Measurements from ENCODE around the gene C2orf74. TPM values are rescaled to one million over a fixed set of nuclear protein-coding genes. Genes with fewer than 3 reads are reported as not detected.

C2orf74 gene
- total RNA-seq, 1 experiment from 2014 or later = 8.1 TPM

- peak; percentile 54 for TF ChIP-seq TP53 (CRISPR knock-in tag; IDR thresholded peaks at IDR 0.05)
- TF ChIP-seq CBFB (CRISPR knock-in tag; IDR thresholded peaks at IDR 0.05; ENCODE audit: low read depth) = peak; percentile 25; the same call in 1 of the 2 replicates
- peak; percentile 56 for TF ChIP-seq MYBL2 (CRISPR knock-in tag; IDR thresholded peaks at IDR 0.05)
- TF ChIP-seq SP1 (CRISPR knock-in tag; conservative IDR thresholded peaks at IDR 0.05) = peak; percentile 81
- TF ChIP-seq, protein P1, sequence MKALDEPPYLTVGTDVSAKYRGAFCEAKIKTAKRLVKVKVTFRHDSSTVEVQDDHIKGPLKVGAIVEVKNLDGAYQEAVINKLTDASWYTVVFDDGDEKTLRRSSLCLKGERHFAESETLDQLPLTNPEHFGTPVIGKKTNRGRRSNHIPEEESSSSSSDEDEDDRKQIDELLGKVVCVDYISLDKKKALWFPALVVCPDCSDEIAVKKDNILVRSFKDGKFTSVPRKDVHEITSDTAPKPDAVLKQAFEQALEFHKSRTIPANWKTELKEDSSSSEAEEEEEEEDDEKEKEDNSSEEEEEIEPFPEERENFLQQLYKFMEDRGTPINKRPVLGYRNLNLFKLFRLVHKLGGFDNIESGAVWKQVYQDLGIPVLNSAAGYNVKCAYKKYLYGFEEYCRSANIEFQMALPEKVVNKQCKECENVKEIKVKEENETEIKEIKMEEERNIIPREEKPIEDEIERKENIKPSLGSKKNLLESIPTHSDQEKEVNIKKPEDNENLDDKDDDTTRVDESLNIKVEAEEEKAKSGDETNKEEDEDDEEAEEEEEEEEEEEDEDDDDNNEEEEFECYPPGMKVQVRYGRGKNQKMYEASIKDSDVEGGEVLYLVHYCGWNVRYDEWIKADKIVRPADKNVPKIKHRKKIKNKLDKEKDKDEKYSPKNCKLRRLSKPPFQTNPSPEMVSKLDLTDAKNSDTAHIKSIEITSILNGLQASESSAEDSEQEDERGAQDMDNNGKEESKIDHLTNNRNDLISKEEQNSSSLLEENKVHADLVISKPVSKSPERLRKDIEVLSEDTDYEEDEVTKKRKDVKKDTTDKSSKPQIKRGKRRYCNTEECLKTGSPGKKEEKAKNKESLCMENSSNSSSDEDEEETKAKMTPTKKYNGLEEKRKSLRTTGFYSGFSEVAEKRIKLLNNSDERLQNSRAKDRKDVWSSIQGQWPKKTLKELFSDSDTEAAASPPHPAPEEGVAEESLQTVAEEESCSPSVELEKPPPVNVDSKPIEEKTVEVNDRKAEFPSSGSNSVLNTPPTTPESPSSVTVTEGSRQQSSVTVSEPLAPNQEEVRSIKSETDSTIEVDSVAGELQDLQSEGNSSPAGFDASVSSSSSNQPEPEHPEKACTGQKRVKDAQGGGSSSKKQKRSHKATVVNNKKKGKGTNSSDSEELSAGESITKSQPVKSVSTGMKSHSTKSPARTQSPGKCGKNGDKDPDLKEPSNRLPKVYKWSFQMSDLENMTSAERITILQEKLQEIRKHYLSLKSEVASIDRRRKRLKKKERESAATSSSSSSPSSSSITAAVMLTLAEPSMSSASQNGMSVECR (CRISPR knock-in tag; IDR thresholded peaks at IDR 0.05; ENCODE audit: borderline replicate concordance) = peak; percentile 75
- peak; percentile 84; the same call in 1 of the 2 replicates for TF ChIP-seq ZNF232 (CRISPR knock-in tag; IDR thresholded peaks at IDR 0.05)
- TF ChIP-seq TCF7 (CRISPR knock-in tag; IDR thresholded peaks at IDR 0.05; ENCODE audit: low read depth) = peak; percentile 83; the same call in 1 of the 2 replicates
- TF ChIP-seq ZNF671 (CRISPR knock-in tag; IDR thresholded peaks at IDR 0.05) = no peak
- TF ChIP-seq E2F1 (CRISPR knock-in tag; IDR thresholded peaks at IDR 0.05) = peak; percentile 64; the same call in 1 of the 2 replicates
- TF ChIP-seq ESRRA (CRISPR knock-in tag; IDR thresholded peaks at IDR 0.05; ENCODE audit: borderline replicate concordance) = peak; percentile 23; the same call in 1 of the 2 replicates
- peak; percentile 71 for TF ChIP-seq FOXK1 (CRISPR knock-in tag; IDR thresholded peaks at IDR 0.05)
- peak; percentile 65 for TF ChIP-seq HMGXB4 (CRISPR knock-in tag; IDR thresholded peaks at IDR 0.05)
- TF ChIP-seq, protein P2, sequence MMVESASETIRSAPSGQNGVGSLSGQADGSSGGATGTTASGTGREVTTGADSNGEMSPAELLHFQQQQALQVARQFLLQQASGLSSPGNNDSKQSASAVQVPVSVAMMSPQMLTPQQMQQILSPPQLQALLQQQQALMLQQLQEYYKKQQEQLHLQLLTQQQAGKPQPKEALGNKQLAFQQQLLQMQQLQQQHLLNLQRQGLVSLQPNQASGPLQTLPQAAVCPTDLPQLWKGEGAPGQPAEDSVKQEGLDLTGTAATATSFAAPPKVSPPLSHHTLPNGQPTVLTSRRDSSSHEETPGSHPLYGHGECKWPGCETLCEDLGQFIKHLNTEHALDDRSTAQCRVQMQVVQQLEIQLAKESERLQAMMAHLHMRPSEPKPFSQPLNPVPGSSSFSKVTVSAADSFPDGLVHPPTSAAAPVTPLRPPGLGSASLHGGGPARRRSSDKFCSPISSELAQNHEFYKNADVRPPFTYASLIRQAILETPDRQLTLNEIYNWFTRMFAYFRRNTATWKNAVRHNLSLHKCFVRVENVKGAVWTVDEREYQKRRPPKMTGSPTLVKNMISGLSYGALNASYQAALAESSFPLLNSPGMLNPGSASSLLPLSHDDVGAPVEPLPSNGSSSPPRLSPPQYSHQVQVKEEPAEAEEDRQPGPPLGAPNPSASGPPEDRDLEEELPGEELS (CRISPR knock-in tag; IDR thresholded peaks at IDR 0.05) = peak; percentile 77
- TF ChIP-seq ZNF263 (CRISPR knock-in tag; IDR thresholded peaks at IDR 0.05; ENCODE audit: low read depth) = peak; percentile 14; the same call in 1 of the 2 replicates
- 0 out of 2 replicates have a peak, but pooled peaks have one; percentile 67 for TF ChIP-seq ZNF416 (CRISPR knock-in tag; IDR thresholded peaks at IDR 0.05)
- peak; percentile 67 for TF ChIP-seq ZNF121 (CRISPR knock-in tag; IDR thresholded peaks at IDR 0.05)
These were observed 15.1 kb downstream of the C2orf74 start (continued) for GRCh38 chr2:61176755-61177726.

Measured in WTC11 (cell line).